Tibial nerve (tissue), 4 donors: Measurements from ENCODE around the gene PRICKLE2. TPM values are rescaled to one million over a fixed set of nuclear protein-coding genes. Genes with fewer than 3 reads are reported as not detected.

Source experiments
- DNase-seq, 2 donors: peaks; one replicate each; pipeline ENCODE4 v3.0.0-alpha.2; 2019; ENCODE audit warnings: low spot score in 2 of 2
- H3K27ac ChIP-seq, 4 donors: fragments of 200-600 bp; sonication (generic) in 3 of 4; one replicate each; pipeline ENCODE4 v1.5.1; 2017 to 2019; ENCODE audit warnings: mild to moderate bottlenecking in 1 of 4
- H3K27me3 ChIP-seq, 2 donors: fragments of 200-600 bp; sonication (generic) in 1 of 2; one replicate each; pipeline versions ENCODE4 v1.5.1 to v1.6.0; 2017 to 2019
- H3K36me3 ChIP-seq, 3 donors: fragments of 200-600 bp; sonication (generic); one replicate each; pipeline ENCODE4 v1.5.1; 2018 to 2019
- H3K4me1 ChIP-seq, 4 donors: fragments of 200-600 bp; sonication (generic) in 3 of 4; one replicate each; pipeline ENCODE4 v1.5.1; 2017 to 2019
- H3K4me3 ChIP-seq, 4 donors: fragments of 200-600 bp; sonication (generic) in 3 of 4; one replicate each; pipeline ENCODE4 v1.5.1; 2017 to 2019; ENCODE audit warnings: mild to moderate bottlenecking in 1 of 4, moderate library complexity in 1 of 4
- H3K9me3 ChIP-seq, 4 donors: fragments of 200-600 bp; sonication (generic) in 3 of 4; one replicate each; pipeline ENCODE4 v1.5.1; 2017 to 2019
- CTCF ChIP-seq, 5 experiments: fragments of 200-600 bp in 3 of 5; fragments of 450-650 bp in 2 of 5; sonication (generic) in 3 of 5; IDR thresholded peaks; one replicate each; pipeline ENCODE4 v1.5.1; 2016 to 2019; ENCODE audit warnings: antibody characterized with exemption in 5 of 5, mild to moderate bottlenecking in 3 of 5, moderate library complexity in 2 of 5
- EP300 ChIP-seq, 2 donors: sonication (generic); formaldehyde crosslinking; IDR thresholded peaks; one replicate each; pipeline ENCODE4 v1.6.1; 2017; ENCODE audit warnings: antibody characterized with exemption in 2 of 2, mild to moderate bottlenecking in 1 of 2
- POLR2A ChIP-seq, 2 donors: fragments of 450-650 bp; IDR thresholded peaks; one replicate each; pipeline ENCODE4 v1.6.1; 2017; ENCODE audit warnings: antibody characterized with exemption in 2 of 2, mild to moderate bottlenecking in 2 of 2, moderate library complexity in 2 of 2
- WGBS, 2 donors: methylation state at CpG; one replicate each; pipeline ENCODE4 v1.1.5; 2018; 5-methylcytosine and 5-hydroxymethylcytosine counted together
- total RNA-seq, 4 donors: library from RNA; depleted of rRNA; stranded (reverse); fragments of >200 nt; gene quantifications; one replicate each; pipeline ENCODE4 v1.1.0, GENCODE V29; 2016

PRICKLE2 gene
- total RNA-seq, 4 donors from 2014 or later, result 24.5 to 39.1 (median 35.2) TPM

- no peaks in the 10 kb centered on the region for H3K9me3 ChIP-seq
- WGBS, 2 donors, result 96 to 97% methylated on average over 3 of the region's 3 CpGs
- no peak overlapping the region for H3K27ac ChIP-seq
- no peak for DNase-seq
- H3K4me1 ChIP-seq, result peaks cover 0 to 22% (median 5%) of the 10 kb centered on the region in 4 donors
- H3K27me3 ChIP-seq, result no peaks in the 10 kb centered on the region
- no peak overlapping the region for H3K4me3 ChIP-seq
- no peaks in the 10 kb centered on the region for H3K36me3 ChIP-seq
- TF ChIP-seq POLR2A (IDR thresholded peaks at IDR 0.05) (no peak), EP300 (IDR thresholded peaks at IDR 0.05) (no peak), CTCF (IDR thresholded peaks at IDR 0.05) (no peak)
Measured at GRCh38 chr3:64270866-64271260, 45.6 kb upstream of the PRICKLE2 start.

GRCh38 chr3:64270142-64270865, 45.0 kb upstream of the PRICKLE2 start:
- no peak for TF ChIP-seq CTCF (IDR thresholded peaks at IDR 0.05)
- TF ChIP-seq EP300 (IDR thresholded peaks at IDR 0.05), result no peak
- no peak for TF ChIP-seq POLR2A (IDR thresholded peaks at IDR 0.05)
- no peaks in the 10 kb centered on the region for H3K27me3 ChIP-seq
- H3K4me3 ChIP-seq, result no peak overlapping the region
- whole genome bisulfite sequencing, 2 donors, result 90 to 92% methylated on average over 2 of the region's 2 CpGs
- no peak overlapping the region for H3K27ac ChIP-seq
- no peaks in the 10 kb centered on the region for H3K36me3 ChIP-seq
- H3K9me3 ChIP-seq, result no peaks in the 10 kb centered on the region
- peaks cover 0 to 27% (median 5%) of the 10 kb centered on the region in 4 donors for H3K4me1 ChIP-seq
- no peak for DNase-seq

GRCh38 chr3:64268926-64269325, 43.7 kb upstream of the PRICKLE2 start:
- Histone ChIP-seq H3K27ac (no peak overlapping the region), H3K27me3 (no peaks in the 10 kb centered on the region), H3K4me1 (peaks cover 0 to 41% (median 11%) of the 10 kb centered on the region in 4 donors), H3K36me3 (no peaks in the 10 kb centered on the region), H3K4me3 (no peak overlapping the region), H3K9me3 (no peaks in the 10 kb centered on the region)
- no peak for DNase-seq
- 77 to 83% methylated on average over 4 of the region's 4 CpGs for WGBS, 2 donors
- TF ChIP-seq CTCF (IDR thresholded peaks at IDR 0.05) (no peak), POLR2A (IDR thresholded peaks at IDR 0.05) (no peak), EP300 (IDR thresholded peaks at IDR 0.05) (no peak)

GRCh38 chr3:64267721-64268604, 42.7 kb upstream of the PRICKLE2 start:
- 7 to 12% methylated on average over 16 to 32 of the region's 33 CpGs for WGBS, 2 donors
- peak; percentile 39 to 52 for DNase-seq

More at GRCh38 chr3:64267721-64268604, 42.7 kb upstream of the PRICKLE2 start:
- Histone ChIP-seq H3K4me3 (peak overlapping the region; percentile 54 to 73 (median 60)), H3K27ac (peak overlapping the region; percentile 73 to 89 (median 86)), H3K9me3 (no peaks in the 10 kb centered on the region), H3K4me1 (peaks cover 0 to 50% (median 12%) of the 10 kb centered on the region in 4 donors), H3K36me3 (no peaks in the 10 kb centered on the region), H3K27me3 (no peaks in the 10 kb centered on the region)
- TF ChIP-seq EP300 (IDR thresholded peaks at IDR 0.05), result peak in 1 of 2 donors; percentile 74
- TF ChIP-seq POLR2A (IDR thresholded peaks at IDR 0.05), result peak in 1 of 2 donors; percentile 44
- TF ChIP-seq CTCF (IDR thresholded peaks at IDR 0.05), result peak in 1 of 5 experiments; percentile 5
